ENCODE measurements around the gene GLB1L.

DNA sequence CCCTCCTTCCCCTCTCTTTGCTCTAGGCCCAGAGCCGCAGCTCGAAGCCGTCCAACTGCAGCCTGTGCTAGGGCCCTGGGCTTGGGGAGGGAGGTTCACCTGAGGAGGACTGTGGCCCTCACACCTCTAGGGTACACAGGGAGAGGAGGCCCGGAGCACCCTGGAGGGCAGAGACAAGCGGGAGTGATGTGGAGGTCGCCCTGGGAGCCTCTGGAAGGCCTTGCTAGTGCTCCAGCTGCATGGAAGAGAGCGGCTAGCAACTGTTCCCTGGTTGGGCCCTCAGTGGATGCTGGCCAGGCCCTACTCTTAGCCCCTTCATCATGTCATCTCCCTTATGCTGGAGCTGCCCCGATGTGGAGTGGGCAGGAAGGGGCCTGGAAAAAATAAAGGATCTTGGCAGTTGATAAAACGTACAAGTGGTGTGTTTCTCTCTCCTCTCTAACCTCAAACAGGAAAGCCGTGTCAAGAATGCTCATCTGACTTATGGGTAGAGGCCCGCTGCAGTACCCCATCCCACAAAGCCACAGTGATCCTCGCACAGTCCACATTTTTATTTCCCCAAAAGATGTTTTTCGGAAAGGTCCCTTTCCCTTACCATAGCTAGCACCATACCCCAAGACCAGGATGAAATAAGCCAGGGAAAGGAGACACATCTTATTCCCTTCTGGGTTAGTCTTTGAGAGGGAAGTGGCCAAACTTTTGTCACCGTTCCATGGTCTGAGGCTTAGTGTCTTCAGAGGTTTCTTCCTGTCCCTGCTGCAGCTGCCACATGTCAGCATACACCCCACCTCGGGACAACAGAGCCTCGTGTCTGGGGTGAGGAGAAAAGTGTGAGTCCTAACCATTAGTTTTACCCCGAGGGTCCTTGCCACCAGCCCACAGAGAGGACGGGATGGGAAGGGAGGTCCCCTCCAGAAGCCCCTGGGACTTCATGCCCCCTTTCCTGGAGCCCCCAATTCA lies 35.7 kb downstream of the GLB1L start:
- TF ChIP-seq, protein P1, sequence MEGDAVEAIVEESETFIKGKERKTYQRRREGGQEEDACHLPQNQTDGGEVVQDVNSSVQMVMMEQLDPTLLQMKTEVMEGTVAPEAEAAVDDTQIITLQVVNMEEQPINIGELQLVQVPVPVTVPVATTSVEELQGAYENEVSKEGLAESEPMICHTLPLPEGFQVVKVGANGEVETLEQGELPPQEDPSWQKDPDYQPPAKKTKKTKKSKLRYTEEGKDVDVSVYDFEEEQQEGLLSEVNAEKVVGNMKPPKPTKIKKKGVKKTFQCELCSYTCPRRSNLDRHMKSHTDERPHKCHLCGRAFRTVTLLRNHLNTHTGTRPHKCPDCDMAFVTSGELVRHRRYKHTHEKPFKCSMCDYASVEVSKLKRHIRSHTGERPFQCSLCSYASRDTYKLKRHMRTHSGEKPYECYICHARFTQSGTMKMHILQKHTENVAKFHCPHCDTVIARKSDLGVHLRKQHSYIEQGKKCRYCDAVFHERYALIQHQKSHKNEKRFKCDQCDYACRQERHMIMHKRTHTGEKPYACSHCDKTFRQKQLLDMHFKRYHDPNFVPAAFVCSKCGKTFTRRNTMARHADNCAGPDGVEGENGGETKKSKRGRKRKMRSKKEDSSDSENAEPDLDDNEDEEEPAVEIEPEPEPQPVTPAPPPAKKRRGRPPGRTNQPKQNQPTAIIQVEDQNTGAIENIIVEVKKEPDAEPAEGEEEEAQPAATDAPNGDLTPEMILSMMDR (IDR thresholded peaks at IDR 0.05): no peak
- no peak for TF ChIP-seq POLR2A (IDR thresholded peaks at IDR 0.05)
- TF ChIP-seq EP300 (IDR thresholded peaks at IDR 0.05): no peak

Measured in tibial nerve (tissue), 4 donors.